ENCODE data around the gene HS1BP3. TPM values are rescaled to one million over a fixed set of nuclear protein-coding genes. Genes with fewer than 3 reads are reported as not detected.

HS1BP3 gene, protein sequence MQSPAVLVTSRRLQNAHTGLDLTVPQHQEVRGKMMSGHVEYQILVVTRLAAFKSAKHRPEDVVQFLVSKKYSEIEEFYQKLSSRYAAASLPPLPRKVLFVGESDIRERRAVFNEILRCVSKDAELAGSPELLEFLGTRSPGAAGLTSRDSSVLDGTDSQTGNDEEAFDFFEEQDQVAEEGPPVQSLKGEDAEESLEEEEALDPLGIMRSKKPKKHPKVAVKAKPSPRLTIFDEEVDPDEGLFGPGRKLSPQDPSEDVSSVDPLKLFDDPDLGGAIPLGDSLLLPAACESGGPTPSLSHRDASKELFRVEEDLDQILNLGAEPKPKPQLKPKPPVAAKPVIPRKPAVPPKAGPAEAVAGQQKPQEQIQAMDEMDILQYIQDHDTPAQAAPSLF
- total RNA-seq (ENCODE audit: low replicate concordance): 23.0 and 28.4 TPM in 2 replicates

GRCh38 chr2:20650877-20651730 lies at the start of gene HS1BP3:
HS1BP3 (minus strand) TSS chr2:20651098; CDS start chr2:20651063, 35 bp downstream.
- H3K4me3 ChIP-seq (ENCODE audit: low read depth, low read length): peak within 1 kb of the TSS; percentile 80
- peak; percentile 65 for DNase-seq (ENCODE audit: low read depth)
- TF ChIP-seq, protein P1, sequence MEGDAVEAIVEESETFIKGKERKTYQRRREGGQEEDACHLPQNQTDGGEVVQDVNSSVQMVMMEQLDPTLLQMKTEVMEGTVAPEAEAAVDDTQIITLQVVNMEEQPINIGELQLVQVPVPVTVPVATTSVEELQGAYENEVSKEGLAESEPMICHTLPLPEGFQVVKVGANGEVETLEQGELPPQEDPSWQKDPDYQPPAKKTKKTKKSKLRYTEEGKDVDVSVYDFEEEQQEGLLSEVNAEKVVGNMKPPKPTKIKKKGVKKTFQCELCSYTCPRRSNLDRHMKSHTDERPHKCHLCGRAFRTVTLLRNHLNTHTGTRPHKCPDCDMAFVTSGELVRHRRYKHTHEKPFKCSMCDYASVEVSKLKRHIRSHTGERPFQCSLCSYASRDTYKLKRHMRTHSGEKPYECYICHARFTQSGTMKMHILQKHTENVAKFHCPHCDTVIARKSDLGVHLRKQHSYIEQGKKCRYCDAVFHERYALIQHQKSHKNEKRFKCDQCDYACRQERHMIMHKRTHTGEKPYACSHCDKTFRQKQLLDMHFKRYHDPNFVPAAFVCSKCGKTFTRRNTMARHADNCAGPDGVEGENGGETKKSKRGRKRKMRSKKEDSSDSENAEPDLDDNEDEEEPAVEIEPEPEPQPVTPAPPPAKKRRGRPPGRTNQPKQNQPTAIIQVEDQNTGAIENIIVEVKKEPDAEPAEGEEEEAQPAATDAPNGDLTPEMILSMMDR (IDR thresholded peaks at IDR 0.05; ENCODE audit: insufficient read depth, low read length): peak; percentile 61

DNA sequence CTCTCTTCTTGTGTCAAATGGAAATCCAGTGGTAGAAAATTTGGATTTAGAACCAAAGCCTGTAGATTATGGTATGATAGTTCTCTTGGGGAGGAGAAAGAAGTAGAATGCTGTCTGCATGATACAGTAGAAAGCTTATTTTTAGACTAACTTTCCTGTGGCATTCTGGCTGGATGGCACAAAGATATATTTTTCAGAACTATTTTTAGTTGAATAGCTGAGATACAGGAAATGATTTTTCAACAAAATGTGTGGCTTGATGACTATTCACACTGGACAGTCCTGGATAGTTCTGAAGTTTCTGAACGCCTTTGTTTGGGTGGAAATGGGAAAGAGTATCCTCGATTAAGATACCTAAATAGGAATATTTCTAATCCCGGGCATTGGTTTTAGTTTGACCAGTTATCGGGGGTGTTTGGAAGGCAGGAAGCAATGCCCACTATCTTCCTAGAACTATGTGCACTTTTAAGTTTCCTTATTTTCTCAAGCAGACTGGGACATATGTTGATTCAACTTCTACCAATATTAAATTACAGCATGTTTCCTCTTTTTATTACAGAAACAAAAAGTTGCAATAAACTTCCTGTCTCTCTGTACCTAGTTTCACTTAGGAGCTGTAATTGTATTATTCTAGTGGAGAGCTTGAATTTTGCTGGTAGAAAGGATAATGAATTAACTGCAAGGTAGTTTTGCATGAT lies 48.2 kb upstream of the HS1BP3 start:
- TF ChIP-seq, protein P1 (IDR thresholded peaks at IDR 0.05; ENCODE audit: insufficient read depth, low read length): no peak
- no peak overlapping the region for H3K4me3 ChIP-seq (ENCODE audit: low read depth, low read length)
- DNase-seq (ENCODE audit: low read depth): no peak

GRCh38 chr2:20697322-20697934 lies 46.5 kb upstream of the HS1BP3 start:
- H3K4me3 ChIP-seq (ENCODE audit: low read depth, low read length): no peak overlapping the region
- TF ChIP-seq, protein P1 (IDR thresholded peaks at IDR 0.05; ENCODE audit: insufficient read depth, low read length): no peak
- no peak for DNase-seq (ENCODE audit: low read depth)

DNA sequence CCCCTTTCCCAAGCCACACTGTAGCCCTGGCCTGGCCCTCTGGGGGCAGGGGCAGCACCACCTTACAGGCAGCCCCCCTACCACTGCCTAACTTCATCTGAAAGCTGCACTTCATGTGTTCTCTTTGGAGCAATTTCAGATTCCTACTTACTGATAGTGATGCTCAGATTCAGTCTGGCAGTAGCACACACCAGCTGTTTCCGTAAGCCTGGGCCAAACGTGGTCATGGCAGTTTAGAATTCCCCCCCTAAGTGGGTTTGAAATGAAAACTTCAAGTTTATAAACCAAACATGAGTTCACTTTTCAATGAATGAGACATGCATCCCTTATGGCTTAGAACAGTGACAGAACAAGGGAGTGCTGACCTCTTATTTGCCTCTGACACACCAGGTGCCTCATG lies 45.5 kb upstream of the HS1BP3 start:
- TF ChIP-seq, protein P1 (IDR thresholded peaks at IDR 0.05; ENCODE audit: insufficient read depth, low read length): no peak
- no peak for DNase-seq (ENCODE audit: low read depth)
- no peak overlapping the region for H3K4me3 ChIP-seq (ENCODE audit: low read depth, low read length)

DNA sequence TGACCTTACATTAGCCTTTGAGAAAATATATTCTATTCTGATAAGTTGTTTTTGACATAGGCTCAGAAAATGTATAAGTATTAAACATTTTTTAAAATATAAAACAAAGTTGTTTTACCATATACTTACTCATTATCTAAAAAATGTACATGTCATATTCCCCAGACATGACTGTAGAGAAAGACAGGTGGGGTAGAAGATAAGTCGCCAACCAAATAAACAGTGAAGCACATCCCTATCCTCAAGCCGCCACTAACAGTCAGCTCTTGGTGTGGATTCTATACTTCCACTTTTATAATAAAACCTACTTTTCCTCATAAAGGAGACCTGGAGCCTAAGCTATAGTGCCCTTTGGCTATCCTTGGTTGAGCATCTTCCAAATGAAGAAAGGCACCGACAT lies 42.4 kb upstream of the HS1BP3 start:
- no peak overlapping the region for H3K4me3 ChIP-seq (ENCODE audit: low read depth, low read length)
- TF ChIP-seq, protein P1 (IDR thresholded peaks at IDR 0.05; ENCODE audit: insufficient read depth, low read length): no peak
- no peak for DNase-seq (ENCODE audit: low read depth)

- TF ChIP-seq, protein P1 (IDR thresholded peaks at IDR 0.05; ENCODE audit: insufficient read depth, low read length): no peak
- no peak overlapping the region for H3K4me3 ChIP-seq (ENCODE audit: low read depth, low read length)
- DNase-seq (ENCODE audit: low read depth): no peak
Observed at GRCh38 chr2:20692081-20692480, 41.2 kb upstream of the HS1BP3 start.

Data from fibroblast of the aortic adventitia (primary cell).